A549 (cell line): ENCODE results near the gene COL17A1. TPM values are rescaled to one million over a fixed set of nuclear protein-coding genes. Genes with fewer than 3 reads are reported as not detected.
A peak's percentile ranks its signal among the peaks of the same experiment; 100 is the strongest.

ENCODE experiments used
- ATAC-seq, 2 experiments: fragments of 200-7000 bp in 1 of 2; fragments of >200 bp in 1 of 2; cut with Nextera tagmentation in 1 of 2; cut with Tn5 transposase in 1 of 2; 3 replicates each; pipeline versions ENCODE4 v1.8.0 to v1.9.1; 2018 to 2020; ENCODE audit warnings: mild to moderate bottlenecking in 1 of 2, moderate library complexity in 1 of 2
- CTCF ChIA-PET: fragments of 300-600 bp; sonication (Branson Sonifier 250); formaldehyde crosslinking; extraction: SDS; loops from one replicate; lab custom pipeline; 2021; ENCODE audit warnings: antibody characterized with exemption, inconsistent platforms; lab: Yijun Ruan, JAX
- POLR2A ChIA-PET: fragments of 350-600 bp; formaldehyde crosslinking; extraction: SDS; loops from one replicate; lab custom pipeline; 2021; ENCODE audit warnings: antibody characterized with exemption, inconsistent platforms; lab: Yijun Ruan, JAX
- DNase-seq, 2 experiments: peaks; one replicate each; pipeline versions ENCODE4 v3.0.0 to v3.0.0-alpha.2; 2011 to 2016; ENCODE audit warnings: low read depth in 1 of 2, low spot score in 1 of 2
- FAIRE-seq: peaks from 2 replicates; lab custom pipeline; 2011; peaks lifted over from hg19 to GRCh38; lab: Jason Lieb, UNC
- H3K27ac ChIP-seq, 2 experiments: fragments of >200 bp; sonication (Bioruptor Twin); formaldehyde crosslinking; 3 replicates each; pipeline ENCODE4 v1.5.1; 2016 to 2017
- H3K4me1 ChIP-seq: fragments of >200 bp; sonication (Bioruptor Twin); formaldehyde crosslinking; 3 replicates; pipeline ENCODE4 v1.6.1; 2016
- H3K4me2 ChIP-seq: fragments of >200 bp; sonication (Bioruptor Twin); formaldehyde crosslinking; 3 replicates; pipeline ENCODE4 v1.6.1; 2016
- H3K4me3 ChIP-seq: fragments of >200 bp; sonication (Bioruptor Twin); formaldehyde crosslinking; 3 replicates; pipeline ENCODE4 v1.5.1; 2016
- H3K9me3 ChIP-seq: fragments of >200 bp; sonication (Bioruptor Twin); formaldehyde crosslinking; 3 replicates; pipeline ENCODE4 v1.6.1; 2016
- BCL3 ChIP-seq: fragments of >200 bp; sonication (Bioruptor Twin); formaldehyde crosslinking; IDR thresholded peaks from 3 replicates; pipeline ENCODE4 v1.6.1; 2016
- BHLHE40 ChIP-seq: IDR thresholded peaks from 2 replicates; pipeline ENCODE4 v1.6.1; 2012; ENCODE audit warnings: low read depth, low read length, inconsistent platforms
- CEBPB ChIP-seq, 2 experiments: fragments of >200 bp in 1 of 2; sonication (Bioruptor Twin) in 1 of 2; formaldehyde crosslinking in 1 of 2; IDR thresholded peaks; 2 replicates each; pipeline ENCODE4 v1.6.1; 2012 to 2016
- CHD2 ChIP-seq: fragments of 150-350 bp; IDR thresholded peaks from 2 replicates; pipeline ENCODE4 v1.6.1; 2014; ENCODE audit warnings: low read length; ENCODE audit not compliant: partially characterized antibody
- EHMT2 ChIP-seq: fragments of 200-600 bp; sonication (generic); IDR thresholded peaks from 2 replicates; pipeline ENCODE4 v1.6.1; 2016; ENCODE audit warnings: antibody characterized with exemption, low read depth, mild to moderate bottlenecking, moderate library complexity
- EP300 ChIP-seq, 2 experiments: fragments of >200 bp; sonication (Bioruptor Twin); formaldehyde crosslinking; IDR thresholded peaks; 2 replicates in 1 of 2; 3 replicates in 1 of 2; pipeline ENCODE4 v1.6.1; 2016 to 2017
- GATA3 ChIP-seq: IDR thresholded peaks from 2 replicates; pipeline ENCODE4 v1.6.1; 2012; ENCODE audit warnings: borderline replicate concordance
- HDAC2 ChIP-seq: fragments of 200-600 bp; sonication (generic); IDR thresholded peaks from 2 replicates; pipeline ENCODE4 v1.6.1; 2016
- HES2 ChIP-seq: fragments of >200 bp; sonication (Bioruptor Twin); formaldehyde crosslinking; IDR thresholded peaks from 2 replicates; pipeline ENCODE4 v1.6.1; 2016
- HMGXB4 ChIP-seq: fragments of 250-450 bp; sonication (Bioruptor Pico); IDR thresholded peaks from 2 replicates; pipeline ENCODE4 v1.5.0; 2021; ENCODE audit warnings: mild to moderate bottlenecking, moderate library complexity, borderline replicate concordance
- HOXA7 ChIP-seq: fragments of 250-450 bp; sonication (Bioruptor Pico); IDR thresholded peaks from 2 replicates; pipeline ENCODE4 v1.5.0; 2020; ENCODE audit warnings: mild to moderate bottlenecking, moderate library complexity
- HOXB13 ChIP-seq: fragments of 250-450 bp; sonication (Bioruptor Pico); IDR thresholded peaks from 2 replicates; pipeline ENCODE4 v1.5.0; 2020; ENCODE audit warnings: low read depth, mild to moderate bottlenecking, moderate library complexity
- MAFK ChIP-seq: fragments of 450-650 bp; IDR thresholded peaks from 2 replicates; pipeline ENCODE4 v1.6.1; 2014; ENCODE audit not compliant: partially characterized antibody
- MYC ChIP-seq: IDR thresholded peaks from 2 replicates; pipeline ENCODE4 v1.6.1; 2012; ENCODE audit warnings: mild to moderate bottlenecking, inconsistent platforms, low read length, improper control_type of control experiment, borderline replicate concordance
- NPAS2 ChIP-seq: fragments of 250-450 bp; sonication (Bioruptor Pico); IDR thresholded peaks from 2 replicates; pipeline ENCODE4 v1.8.0; 2022; ENCODE audit warnings: mild to moderate bottlenecking, moderate library complexity, borderline replicate concordance
- PHF8 ChIP-seq: fragments of 200-600 bp; sonication (generic); IDR thresholded peaks from 2 replicates; pipeline ENCODE4 v1.6.1; 2016; ENCODE audit warnings: low read depth, mild to moderate bottlenecking, antibody characterized with exemption, moderate library complexity, borderline replicate concordance
- RAD21 ChIP-seq, 2 experiments: fragments of >200 bp in 1 of 2; sonication (Bioruptor Twin) in 1 of 2; formaldehyde crosslinking in 1 of 2; IDR thresholded peaks in 1 of 2; conservative IDR thresholded peaks in 1 of 2; 2 replicates in 1 of 2; 3 replicates in 1 of 2; pipeline ENCODE4 v1.6.1; 2012 to 2018; ENCODE audit warnings: inconsistent platforms in 1 of 2
- RARB ChIP-seq: fragments of 250-450 bp; sonication (Bioruptor Pico); IDR thresholded peaks from 2 replicates; pipeline ENCODE4 v1.8.0; 2021; ENCODE audit warnings: mild to moderate bottlenecking, moderate library complexity
- RFX5 ChIP-seq: fragments of 450-650 bp; IDR thresholded peaks from 2 replicates; pipeline ENCODE4 v1.7.1; 2014; ENCODE audit warnings: antibody characterized with exemption, mild to moderate bottlenecking, moderate library complexity
- SMC3 ChIP-seq: fragments of >200 bp; sonication (Bioruptor Twin); formaldehyde crosslinking; IDR thresholded peaks from 3 replicates; pipeline ENCODE4 v1.6.1; 2018; ENCODE audit warnings: inconsistent platforms
- SREBF2 ChIP-seq: fragments of 450-650 bp; IDR thresholded peaks from 2 replicates; pipeline ENCODE4 v1.6.1; 2014; ENCODE audit warnings: mild to moderate bottlenecking, moderate library complexity
- ZC3H11A ChIP-seq: fragments of 450-650 bp; IDR thresholded peaks from 2 replicates; pipeline ENCODE4 v1.6.1; 2014; ENCODE audit warnings: antibody characterized with exemption, mild to moderate bottlenecking
- ZNF302 ChIP-seq: fragments of 250-450 bp; sonication (Bioruptor Pico); IDR thresholded peaks from 2 replicates; pipeline ENCODE4 v1.9.0; 2021; ENCODE audit warnings: inconsistent platforms, mild to moderate bottlenecking, moderate library complexity
- WGBS: methylation state at CpG from one replicate; pipeline ENCODE4 v1.1.6; 2017; ENCODE audit errors: missing lambda C conversion rate; 5-methylcytosine and 5-hydroxymethylcytosine counted together
- polyA plus RNA-seq, 4 experiments: library from polyadenylated mRNA; depleted of rRNA in 3 of 4; stranded (reverse); fragments of >200 nt; fragmentation: RNase III in 1 of 4; extraction: RNeasy Plus Mini Kit Qiagen cat#74134 plus additional on column Dnase treatment in 1 of 4; gene quantifications; 2 replicates in 3 of 4; 3 replicates in 1 of 4; pipeline ENCODE4 v1.2.3, GENCODE V29; 2011 to 2017
- TF ChIP-seq, protein P1 (sequence below): fragments of >200 bp; sonication (Bioruptor Twin); formaldehyde crosslinking; IDR thresholded peaks from 3 replicates; pipeline ENCODE4 v1.5.1; 2016
- TF ChIP-seq, protein P2 (sequence below): IDR thresholded peaks from 2 replicates; pipeline ENCODE4 v1.6.1; 2012

The COL17A1 gene
- polyA plus RNA-seq, 2 of the 4 experiments (the other 2 are of a cell fraction): 1.3 to 1.6 TPM

DNA sequence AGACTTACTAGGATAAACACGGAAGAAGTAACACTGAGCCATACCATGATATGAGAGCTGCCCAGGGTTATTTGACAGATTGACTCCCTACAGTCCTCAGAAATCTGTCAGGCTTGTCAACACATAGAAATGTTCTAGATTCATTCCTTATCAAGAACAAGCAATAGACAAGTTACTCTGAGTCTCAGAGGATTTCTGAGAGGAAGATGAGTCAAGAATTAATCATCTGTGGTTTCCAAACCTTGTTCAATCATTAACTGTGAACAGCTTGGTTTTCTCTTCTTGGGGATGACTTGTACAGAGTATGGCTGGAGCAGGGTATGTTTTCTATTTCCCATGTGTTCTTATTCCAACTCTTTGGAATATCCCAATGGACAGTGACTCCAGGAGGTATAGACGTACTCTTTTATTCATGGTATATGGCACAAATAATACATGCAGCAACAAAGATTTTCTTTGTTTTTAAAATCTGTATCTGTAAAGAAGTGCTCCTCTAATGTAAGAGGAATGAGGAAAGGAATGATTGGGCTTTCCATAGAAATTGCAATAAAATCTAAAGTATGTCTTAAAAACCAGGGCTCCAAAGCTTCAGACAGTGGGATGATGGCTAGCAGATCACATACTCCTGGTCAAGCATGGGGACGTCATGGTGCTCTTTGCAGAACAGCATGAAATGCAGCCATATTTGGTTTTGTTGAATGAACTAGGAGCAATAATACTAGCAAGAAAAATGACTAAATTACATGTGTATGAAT lies 24.4 kb upstream of the COL17A1 start (continued):
- TF ChIP-seq SREBF2 (no peak), SMC3 (peak; percentile 27; the same call in 1 of the 3 replicates), EP300 (IDR thresholded peaks at IDR 0.05) (peak in 1 of 2 experiments; percentile 46; a peak in 2 of 5 replicates), EHMT2 (no peak; the same call in 1 of the 2 replicates), HOXB13 (no peak; the same call in 1 of the 2 replicates), RAD21 (conservative IDR thresholded peaks at IDR 0.05 in 1 of 2, IDR thresholded peaks at IDR 0.05 in 1 of 2) (0 out of 5 replicates have a peak, but pooled peaks of 1 of the 2 experiments have one; percentile 35), ZNF302 (CRISPR knock-in tag) (no peak), MYC (no peak), NPAS2 (CRISPR knock-in tag) (no peak), CEBPB (IDR thresholded peaks at IDR 0.05) (peak; percentile 44 to 84; a peak in 2 of 4 replicates), GATA3 (peak; percentile 86; the same call in 1 of the 2 replicates), HDAC2 (no peak), RFX5 (no peak), HOXA7 (no peak)
- TF ChIP-seq, protein P1, sequence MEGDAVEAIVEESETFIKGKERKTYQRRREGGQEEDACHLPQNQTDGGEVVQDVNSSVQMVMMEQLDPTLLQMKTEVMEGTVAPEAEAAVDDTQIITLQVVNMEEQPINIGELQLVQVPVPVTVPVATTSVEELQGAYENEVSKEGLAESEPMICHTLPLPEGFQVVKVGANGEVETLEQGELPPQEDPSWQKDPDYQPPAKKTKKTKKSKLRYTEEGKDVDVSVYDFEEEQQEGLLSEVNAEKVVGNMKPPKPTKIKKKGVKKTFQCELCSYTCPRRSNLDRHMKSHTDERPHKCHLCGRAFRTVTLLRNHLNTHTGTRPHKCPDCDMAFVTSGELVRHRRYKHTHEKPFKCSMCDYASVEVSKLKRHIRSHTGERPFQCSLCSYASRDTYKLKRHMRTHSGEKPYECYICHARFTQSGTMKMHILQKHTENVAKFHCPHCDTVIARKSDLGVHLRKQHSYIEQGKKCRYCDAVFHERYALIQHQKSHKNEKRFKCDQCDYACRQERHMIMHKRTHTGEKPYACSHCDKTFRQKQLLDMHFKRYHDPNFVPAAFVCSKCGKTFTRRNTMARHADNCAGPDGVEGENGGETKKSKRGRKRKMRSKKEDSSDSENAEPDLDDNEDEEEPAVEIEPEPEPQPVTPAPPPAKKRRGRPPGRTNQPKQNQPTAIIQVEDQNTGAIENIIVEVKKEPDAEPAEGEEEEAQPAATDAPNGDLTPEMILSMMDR: no peak
- TF ChIP-seq, protein P2, sequence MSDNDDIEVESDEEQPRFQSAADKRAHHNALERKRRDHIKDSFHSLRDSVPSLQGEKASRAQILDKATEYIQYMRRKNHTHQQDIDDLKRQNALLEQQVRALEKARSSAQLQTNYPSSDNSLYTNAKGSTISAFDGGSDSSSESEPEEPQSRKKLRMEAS: peak; percentile 72
- TF ChIP-seq, all 56 proteins: peak for 12

DNA sequence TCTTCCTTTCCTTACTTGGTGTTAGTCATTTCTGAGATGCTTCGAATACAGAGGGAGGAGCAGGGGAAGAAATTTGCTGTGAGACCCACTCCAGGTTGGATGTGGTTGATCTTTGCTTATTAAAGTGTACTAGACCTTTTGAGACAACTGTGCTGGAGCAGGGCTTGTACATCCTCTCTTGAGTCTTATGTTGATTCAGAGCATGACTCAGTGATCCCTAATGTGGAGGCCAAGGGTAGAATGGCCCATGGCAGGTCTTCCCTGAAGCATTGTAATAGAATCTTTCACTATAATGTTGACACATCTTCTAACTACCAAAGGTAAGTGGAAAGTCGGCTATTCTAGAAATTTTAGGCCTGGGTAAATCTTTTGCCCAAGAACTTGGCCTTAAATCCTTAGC lies 19.2 kb upstream of the COL17A1 start:
- ATAC-seq: peak in 1 of 2 experiments; percentile 14; a peak in 1 of 6 replicates
- peak overlapping the region in 1 of 2 experiments; percentile 59; a peak in 3 of 6 replicates for H3K27ac ChIP-seq
- peaks cover 13% of the 10 kb centered on the region; the same call in 2 of the 3 replicates for H3K9me3 ChIP-seq
- 0 out of 3 replicates have a peak overlapping the region, but pooled peaks have one; percentile 11 for H3K4me2 ChIP-seq
- TF ChIP-seq PHF8: no peak
- TF ChIP-seq RARB: no peak
- TF ChIP-seq ZC3H11A: no peak
- TF ChIP-seq, protein P2: no peak
- no peak for TF ChIP-seq CHD2
- no peak for TF ChIP-seq BCL3
- TF ChIP-seq, protein P1: no peak
- no peak for TF ChIP-seq MAFK
- no peak for TF ChIP-seq HMGXB4 (CRISPR knock-in tag)
- no peak for TF ChIP-seq BHLHE40
- no peak for TF ChIP-seq ZNF302 (CRISPR knock-in tag)
- no peak for TF ChIP-seq HES2
- POLR2A ChIA-PET: interaction anchor here (1.2 kb wide), 1 partner anchor 17 kb away, joined by 4 read pairs; the partner anchor contains the start of gene SFR1
- DNase-seq: peak in 1 of 2 experiments; percentile 43
- CTCF ChIA-PET: interaction anchor here (1.2 to 2.3 kb wide), 2 partner anchors 16 to 40 kb away, joined by 3 to 10 read pairs; partner anchors contain the start of gene SFR1
- FAIRE-seq: no peak
- no peak overlapping the region for H3K4me3 ChIP-seq
- H3K4me1 ChIP-seq: peaks cover 15% of the 10 kb centered on the region
- WGBS: 52% methylated on average over 2 of the region's 2 CpGs
